ENCODE data around the gene TCFL5.

TCFL5 gene

GRCh38 chr20:62808211-62808865 is 53.3 kb downstream of the TCFL5 start:
- DNase-seq = peak; percentile 72

GRCh38 chr20:62807444-62808210 is 54.0 kb downstream of the TCFL5 start:
- no peak for DNase-seq

- no peak for DNase-seq
Measured at GRCh38 chr20:62806383-62807050, 55.1 kb downstream of the TCFL5 start.

- DNase-seq = peak; percentile 21
Measured at GRCh38 chr20:62805711-62806382, 55.8 kb downstream of the TCFL5 start.

- no peak for DNase-seq
Measured at GRCh38 chr20:62805155-62805710, 56.4 kb downstream of the TCFL5 start.

- DNase-seq = peak; percentile 77
Measured at GRCh38 chr20:62804627-62805154, 56.9 kb downstream of the TCFL5 start, which contains the start of gene OGFR. TSS of gene OGFR (plus strand) at chr20:62804835. CDS start at chr20:62804860, 25 bp downstream.

GRCh38 chr20:62804021-62804626 is 57.5 kb downstream of the TCFL5 start:
- DNase-seq = peak; percentile 45

- no peak for DNase-seq
Measured at GRCh38 chr20:62802026-62802712, 59.5 kb downstream of the TCFL5 start.

GRCh38 chr20:62801284-62802010 is 60.2 kb downstream of the TCFL5 start:
- DNase-seq = no peak

- no peak for DNase-seq
Measured at GRCh38 chr20:62800314-62801259, 61.0 kb downstream of the TCFL5 start.

GRCh38 chr20:62799873-62800272 is 61.7 kb downstream of the TCFL5 start:
- no peak for DNase-seq

GRCh38 chr20:62799459-62799858 is 62.2 kb downstream of the TCFL5 start:
- DNase-seq = no peak

GRCh38 chr20:62799036-62799435 is 62.6 kb downstream of the TCFL5 start:
- no peak for DNase-seq

- DNase-seq = no peak
Measured at GRCh38 chr20:62797671-62798532, 63.7 kb downstream of the TCFL5 start.

- DNase-seq = no peak
Measured at GRCh38 chr20:62796699-62797491, 64.7 kb downstream of the TCFL5 start.

- DNase-seq = peak; percentile 75
Measured at GRCh38 chr20:62795023-62795761, 66.4 kb downstream of the TCFL5 start.
